Peyer's patch (tissue), 4 donors: Measurements from ENCODE around the gene KIF2A. TPM values are rescaled to one million over a fixed set of nuclear protein-coding genes. Genes with fewer than 3 reads are reported as not detected.

Experiments used
- DNase-seq, 3 donors: peaks; one replicate each; pipeline ENCODE4 v3.0.0-alpha.2; 2017 to 2019
- H3K27ac ChIP-seq, 4 donors: fragments of 200-600 bp; sonication (generic); one replicate each; pipeline ENCODE4 v1.5.1; 2016 to 2019
- H3K27me3 ChIP-seq, 2 donors: fragments of 200-600 bp; sonication (generic); one replicate each; pipeline ENCODE4 v1.5.1; 2019
- H3K36me3 ChIP-seq, 3 donors: fragments of 200-600 bp; sonication (generic); one replicate each; pipeline ENCODE4 v1.5.1; 2016 to 2019
- H3K4me1 ChIP-seq, 4 donors: fragments of 200-600 bp; sonication (generic); one replicate each; pipeline ENCODE4 v1.5.1; 2016 to 2019
- H3K4me3 ChIP-seq, 4 donors: fragments of 200-600 bp; sonication (generic); 1 replicate in 3 of 4; 2 replicates in 1 of 4; pipeline ENCODE4 v1.5.1; 2016 to 2019; ENCODE audit warnings: mild to moderate bottlenecking in 1 of 4
- H3K9me3 ChIP-seq, 4 donors: fragments of 200-600 bp; sonication (generic); one replicate each; pipeline ENCODE4 v1.5.1; 2016 to 2019; ENCODE audit warnings: mild to moderate bottlenecking in 1 of 4
- CTCF ChIP-seq, 6 experiments: fragments of 450-650 bp in 4 of 6; fragments of 200-600 bp in 2 of 6; sonication (generic) in 1 of 6; IDR thresholded peaks; one replicate each; pipeline ENCODE4 v1.5.1; 2017 to 2019; ENCODE audit warnings: antibody characterized with exemption in 6 of 6, mild to moderate bottlenecking in 3 of 6, moderate library complexity in 1 of 6
- POLR2A ChIP-seq, 2 donors: fragments of 450-650 bp; IDR thresholded peaks; one replicate each; pipeline ENCODE4 v1.5.1; 2017; ENCODE audit warnings: antibody characterized with exemption in 2 of 2, mild to moderate bottlenecking in 2 of 2, moderate library complexity in 2 of 2
- total RNA-seq, 4 donors: library from RNA; depleted of rRNA; stranded (reverse); fragments of >200 nt; gene quantifications; one replicate each; pipeline ENCODE4 v1.1.0, GENCODE V29; 2016

Gene KIF2A
- total RNA-seq, 4 donors from 2014 or later, result 38.3 to 71.8 (median 41.6) TPM

- TF ChIP-seq CTCF (IDR thresholded peaks at IDR 0.05) (no peak), POLR2A (IDR thresholded peaks at IDR 0.05) (no peak)
- no peak overlapping the region for H3K4me3 ChIP-seq
- no peak overlapping the region for H3K27ac ChIP-seq
- H3K9me3 ChIP-seq, result no peaks in the 10 kb centered on the region
- DNase-seq, result no peak
- H3K27me3 ChIP-seq, result no peaks in the 10 kb centered on the region
- peaks cover 0 to 4% (median 0%) of the 10 kb centered on the region in 4 donors for H3K4me1 ChIP-seq
- no peaks in the 10 kb centered on the region for H3K36me3 ChIP-seq
These were observed 21.4 kb downstream of the KIF2A start for GRCh38 chr5:62327138-62328053.

- TF ChIP-seq POLR2A (IDR thresholded peaks at IDR 0.05), result no peak
- Histone ChIP-seq H3K36me3 (no peaks in the 10 kb centered on the region), H3K27me3 (no peaks in the 10 kb centered on the region), H3K27ac (no peak overlapping the region), H3K4me3 (no peak overlapping the region), H3K4me1 (peaks cover 0 to 11% (median 0%) of the 10 kb centered on the region in 4 donors), H3K9me3 (no peaks in the 10 kb centered on the region)
- no peak for DNase-seq
These were observed 22.9 kb downstream of the KIF2A start for GRCh38 chr5:62328772-62329491.

- Histone ChIP-seq H3K9me3 (no peaks in the 10 kb centered on the region), H3K4me3 (no peak overlapping the region), H3K27me3 (no peaks in the 10 kb centered on the region), H3K4me1 (peaks cover 0 to 11% (median 0%) of the 10 kb centered on the region in 4 donors), H3K36me3 (peaks cover 0 to 5% (median 0%) of the 10 kb centered on the region in 3 donors), H3K27ac (no peak overlapping the region)
- DNase-seq, result no peak
- TF ChIP-seq CTCF (IDR thresholded peaks at IDR 0.05), result no peak
- TF ChIP-seq POLR2A (IDR thresholded peaks at IDR 0.05), result no peak
These were observed 24.3 kb downstream of the KIF2A start for GRCh38 chr5:62330302-62330701.

GRCh38 chr5:62331921-62332320 lies 25.9 kb downstream of the KIF2A start:
- Histone ChIP-seq H3K4me3 (no peak overlapping the region), H3K27ac (no peak overlapping the region), H3K36me3 (peaks cover 0 to 5% (median 0%) of the 10 kb centered on the region in 3 donors), H3K9me3 (no peaks in the 10 kb centered on the region), H3K27me3 (no peaks in the 10 kb centered on the region), H3K4me1 (peaks cover 0 to 11% (median 0%) of the 10 kb centered on the region in 4 donors)
- DNase-seq, result no peak
- TF ChIP-seq CTCF (IDR thresholded peaks at IDR 0.05), result no peak
- no peak for TF ChIP-seq POLR2A (IDR thresholded peaks at IDR 0.05)

GRCh38 chr5:62333250-62333794 lies 27.3 kb downstream of the KIF2A start:
- TF ChIP-seq CTCF (IDR thresholded peaks at IDR 0.05) (no peak), POLR2A (IDR thresholded peaks at IDR 0.05) (no peak)

More at GRCh38 chr5:62333250-62333794, 27.3 kb downstream of the KIF2A start:
- H3K4me1 ChIP-seq, result peaks cover 0 to 11% (median 0%) of the 10 kb centered on the region in 4 donors
- no peak overlapping the region for H3K4me3 ChIP-seq
- H3K27me3 ChIP-seq, result no peaks in the 10 kb centered on the region
- H3K36me3 ChIP-seq, result peaks cover 0 to 5% (median 0%) of the 10 kb centered on the region in 3 donors
- no peaks in the 10 kb centered on the region for H3K9me3 ChIP-seq
- no peak for DNase-seq
- H3K27ac ChIP-seq, result no peak overlapping the region
